Mucosa of stomach (tissue), 1 donor: ENCODE results near the gene TRIM4.
"Not testable (repeated sequence)": the region's sequence is repeated elsewhere in the genome, so short reads cannot be mapped to it uniquely, and the experiment has no call there.

ENCODE experiments used
- H3K27me3 ChIP-seq: one replicate; pipeline ENCODE4 v1.7.0; 2013; ENCODE audit warnings: mild to moderate bottlenecking, low read length; ENCODE audit not compliant: control insufficient read depth, insufficient read depth
- H3K36me3 ChIP-seq: one replicate; pipeline ENCODE4 v1.7.0; 2013; ENCODE audit warnings: low read length; ENCODE audit not compliant: control insufficient read depth, insufficient read depth
- H3K4me1 ChIP-seq: one replicate; pipeline ENCODE4 v1.7.0; 2013; ENCODE audit warnings: mild to moderate bottlenecking, low read length; ENCODE audit not compliant: control insufficient read depth, insufficient read depth
- H3K4me3 ChIP-seq: one replicate; pipeline ENCODE4 v1.7.0; 2013; ENCODE audit warnings: low read length
- H3K9ac ChIP-seq: one replicate; pipeline ENCODE4 v1.7.0; 2013; ENCODE audit warnings: mild to moderate bottlenecking, low read length, moderate library complexity
- H3K9me3 ChIP-seq: one replicate; pipeline ENCODE4 v1.7.0; 2013; ENCODE audit warnings: mild to moderate bottlenecking, low read length, moderate library complexity; ENCODE audit not compliant: control insufficient read depth
- donor health status: Pancreatic carcinoma.

The TRIM4 gene

DNA sequence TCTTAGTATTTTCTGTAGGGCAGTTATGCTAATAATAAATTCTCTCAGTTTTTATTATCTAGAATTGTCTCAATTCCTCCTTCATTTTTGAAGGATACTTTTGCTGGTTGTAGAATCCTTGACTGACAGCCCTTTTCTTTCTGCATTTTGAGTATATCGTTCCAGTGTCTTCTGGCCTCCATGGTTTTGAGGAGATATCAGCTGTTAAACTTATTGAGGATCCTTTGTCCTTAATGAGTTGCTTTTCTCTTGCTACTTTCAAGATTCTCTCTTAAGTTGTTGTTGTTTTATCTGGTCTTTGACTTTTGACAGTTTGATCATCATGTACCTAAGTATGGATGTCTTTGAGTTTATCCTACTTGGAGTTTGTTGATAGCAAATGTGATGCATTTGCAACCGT lies 19.0 kb upstream of the TRIM4 start:
- Histone ChIP-seq H3K36me3 (no peaks in the 10 kb centered on the region), H3K4me1 (no peaks in the 10 kb centered on the region), H3K4me3 (no peak overlapping the region), H3K27me3 (no peaks in the 10 kb centered on the region), H3K9me3 (no peaks in the 10 kb centered on the region), H3K9ac (no peak overlapping the region)

GRCh38 chr7:99935009-99935408 lies 15.7 kb upstream of the TRIM4 start:
- not testable (repeated sequence) for H3K9ac ChIP-seq, H3K4me3 ChIP-seq, H3K9me3 ChIP-seq, H3K36me3 ChIP-seq, H3K4me1 ChIP-seq, H3K27me3 ChIP-seq

DNA sequence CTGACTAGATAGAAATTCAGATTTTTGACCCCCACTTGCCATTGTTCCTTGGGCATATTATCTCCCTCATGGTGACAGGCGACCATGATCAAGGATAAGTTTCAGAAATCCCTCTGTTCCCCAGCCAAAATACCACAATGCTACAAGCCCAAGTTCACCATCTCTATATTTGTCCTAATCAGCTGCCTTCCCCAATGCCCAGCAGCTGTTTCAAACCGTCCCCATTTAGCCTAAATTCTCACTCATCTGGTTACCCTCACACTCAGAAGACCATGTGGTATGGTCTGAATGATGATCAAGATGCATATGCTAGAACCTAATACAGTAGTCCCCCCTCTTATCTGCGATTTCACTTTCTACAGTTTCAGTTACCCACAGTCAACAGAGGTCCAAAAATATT lies 11.0 kb upstream of the TRIM4 start:
- Histone ChIP-seq H3K27me3 (peaks cover 25% of the 10 kb centered on the region), H3K9ac (no peak overlapping the region), H3K36me3 (no peaks in the 10 kb centered on the region), H3K9me3 (no peaks in the 10 kb centered on the region), H3K4me1 (peaks cover 3% of the 10 kb centered on the region), H3K4me3 (no peak overlapping the region)

DNA sequence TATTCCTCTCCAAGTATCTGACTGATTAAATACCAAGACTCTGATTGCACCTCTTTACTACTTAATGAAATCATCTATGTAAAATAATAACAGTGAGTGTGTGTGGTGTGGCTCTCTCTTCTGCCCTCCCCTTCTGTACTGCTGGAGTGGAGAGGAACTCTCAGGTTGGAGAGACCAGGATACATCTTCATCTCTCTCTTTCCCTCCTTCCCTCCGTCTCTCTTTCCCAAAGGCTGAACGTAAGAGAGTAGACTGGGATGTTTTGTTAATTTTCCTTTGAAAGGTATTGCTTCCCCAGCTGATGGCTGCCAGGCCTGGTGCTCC lies 10.4 kb upstream of the TRIM4 start:
- H3K27me3 ChIP-seq = peaks cover 25% of the 10 kb centered on the region
- peaks cover 3% of the 10 kb centered on the region for H3K4me1 ChIP-seq
- H3K4me3 ChIP-seq = no peak overlapping the region
- no peak overlapping the region for H3K9ac ChIP-seq
- H3K9me3 ChIP-seq = no peaks in the 10 kb centered on the region
- H3K36me3 ChIP-seq = no peaks in the 10 kb centered on the region

DNA sequence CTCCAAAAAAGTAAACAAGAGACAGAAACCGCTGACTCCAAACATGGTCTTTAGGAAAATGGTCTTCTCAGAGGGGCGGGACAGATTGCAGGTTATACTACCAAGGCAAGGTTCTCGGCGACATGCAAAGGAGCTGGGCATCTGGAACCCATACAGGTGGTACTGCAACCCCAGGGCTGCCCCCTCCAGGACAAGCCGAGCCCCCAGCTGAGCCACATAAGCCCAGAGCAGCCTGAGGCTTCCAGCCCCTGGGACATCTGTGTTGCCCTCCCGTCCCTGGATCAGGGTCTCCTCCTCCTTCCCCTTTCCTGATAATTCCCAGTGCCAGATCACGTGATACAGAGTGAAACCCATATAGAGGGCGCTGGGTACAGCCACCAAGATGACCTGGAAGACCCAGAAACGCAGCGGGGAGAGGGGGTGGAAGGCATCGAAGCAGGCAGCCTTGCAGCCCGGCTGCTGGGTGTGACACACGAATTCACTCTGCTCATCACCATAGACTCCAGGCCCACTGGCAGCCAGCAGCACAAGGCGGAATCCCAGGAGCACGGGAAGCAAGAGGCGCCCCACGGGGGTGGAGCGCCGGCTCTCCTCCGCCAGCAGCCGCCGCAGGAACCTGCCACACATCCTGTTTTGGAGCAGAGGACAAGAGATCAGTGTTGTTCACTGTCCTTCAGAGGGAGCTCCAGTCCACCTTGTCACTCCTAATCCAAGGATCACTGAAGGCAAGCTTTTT lies 9.8 kb upstream of the TRIM4 start, which contains the start of gene GJC3:
GJC3 (minus strand) TSS at position 627 of the 736 bp plus-strand sequence; CDS start at position 627, 0 bp downstream.
- H3K4me3 ChIP-seq = no peak within 1 kb of the TSS
- H3K9me3 ChIP-seq = no peaks in the 10 kb centered on the region
- peaks cover 3% of the 10 kb centered on the region for H3K4me1 ChIP-seq
- no peak within 1 kb of the TSS for H3K9ac ChIP-seq
- peaks cover 25% of the 10 kb centered on the region for H3K27me3 ChIP-seq
- H3K36me3 ChIP-seq = no peaks in the 10 kb centered on the region

DNA sequence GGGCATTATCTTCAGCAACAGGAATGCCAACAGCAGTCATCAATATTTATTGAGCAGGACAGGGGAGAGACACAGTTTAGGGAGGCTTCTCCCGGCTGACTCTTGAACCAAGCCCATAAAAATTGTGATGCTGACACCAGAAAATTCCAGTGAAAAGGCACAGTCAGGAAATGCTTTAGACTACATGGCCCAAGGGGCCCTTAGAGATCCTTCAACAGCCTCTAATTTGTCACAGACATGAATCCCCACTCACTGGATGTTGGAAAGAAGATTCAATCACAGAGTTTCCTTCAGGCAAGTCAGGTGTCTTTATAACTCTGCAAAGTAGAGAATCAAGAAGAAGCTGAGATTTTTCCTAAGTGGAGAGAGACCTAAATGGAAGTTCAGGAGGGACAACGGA lies 8.9 kb upstream of the TRIM4 start:
- Histone ChIP-seq H3K27me3 (peaks cover 24% of the 10 kb centered on the region), H3K4me3 (no peak overlapping the region), H3K4me1 (peaks cover 3% of the 10 kb centered on the region), H3K36me3 (no peaks in the 10 kb centered on the region), H3K9ac (no peak overlapping the region), H3K9me3 (no peaks in the 10 kb centered on the region)

- H3K9ac ChIP-seq = no peak overlapping the region
- H3K27me3 ChIP-seq = peaks cover 19% of the 10 kb centered on the region
- no peaks in the 10 kb centered on the region for H3K9me3 ChIP-seq
- no peak overlapping the region for H3K4me3 ChIP-seq
- H3K4me1 ChIP-seq = peaks cover 3% of the 10 kb centered on the region
- H3K36me3 ChIP-seq = no peaks in the 10 kb centered on the region
Measured at GRCh38 chr7:99927536-99927935, 8.2 kb upstream of the TRIM4 start.

DNA sequence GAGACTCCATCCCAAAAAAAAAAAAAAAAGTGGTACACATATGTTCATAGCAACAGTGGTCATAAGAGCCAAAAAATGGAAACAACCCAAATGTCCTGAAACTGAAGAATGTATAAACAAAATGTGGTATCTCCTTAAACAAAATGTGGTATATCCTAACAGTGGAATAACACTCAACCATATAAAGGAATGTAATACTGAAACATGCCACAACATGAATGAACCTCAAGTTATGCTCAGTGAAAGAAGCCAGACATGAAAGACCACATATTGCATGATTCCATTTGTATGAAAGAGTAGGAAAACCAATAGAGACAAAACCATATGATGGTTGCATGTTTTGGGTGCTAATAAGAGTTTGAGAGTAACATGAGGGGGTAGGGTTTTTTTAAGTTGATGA lies 7.0 kb upstream of the TRIM4 start:
- Histone ChIP-seq H3K9me3 (no peaks in the 10 kb centered on the region), H3K9ac (no peak overlapping the region), H3K36me3 (no peaks in the 10 kb centered on the region), H3K4me1 (peaks cover 3% of the 10 kb centered on the region), H3K4me3 (no peak overlapping the region), H3K27me3 (peaks cover 19% of the 10 kb centered on the region)

- H3K27me3 ChIP-seq = peaks cover 10% of the 10 kb centered on the region
- H3K4me1 ChIP-seq = peaks cover 10% of the 10 kb centered on the region
- no peaks in the 10 kb centered on the region for H3K9me3 ChIP-seq
- no peak overlapping the region for H3K9ac ChIP-seq
- no peak overlapping the region for H3K4me3 ChIP-seq
- H3K36me3 ChIP-seq = no peaks in the 10 kb centered on the region
Measured at GRCh38 chr7:99923200-99923599, 3.9 kb upstream of the TRIM4 start.

- H3K4me3 ChIP-seq = peak overlapping the region; percentile 80
- no peaks in the 10 kb centered on the region for H3K9me3 ChIP-seq
- no peaks in the 10 kb centered on the region for H3K27me3 ChIP-seq
- H3K9ac ChIP-seq = peak overlapping the region; percentile 78
- H3K4me1 ChIP-seq = peaks cover 26% of the 10 kb centered on the region
- H3K36me3 ChIP-seq = peaks cover 11% of the 10 kb centered on the region
Measured at GRCh38 chr7:99920149-99920548, 819 bp upstream of the TRIM4 start.

DNA sequence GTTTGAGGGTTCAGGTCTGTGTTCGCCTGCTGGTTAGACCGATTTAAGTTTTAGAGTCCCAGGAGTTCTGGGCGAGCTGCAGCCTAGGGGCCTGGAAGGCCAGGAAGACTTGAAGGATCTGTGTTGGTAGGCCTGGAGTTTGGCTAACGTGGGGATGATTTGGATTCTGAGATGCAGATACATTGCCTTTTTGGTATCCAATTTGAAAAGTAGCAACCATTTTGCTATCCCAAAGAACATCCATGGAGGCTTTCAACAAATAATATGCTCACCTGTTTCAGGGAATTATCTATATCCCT lies 433 bp upstream of the TRIM4 start:
- Histone ChIP-seq H3K9ac (peak overlapping the region; percentile 78), H3K9me3 (no peaks in the 10 kb centered on the region), H3K27me3 (no peaks in the 10 kb centered on the region), H3K4me3 (peak overlapping the region; percentile 80), H3K36me3 (peaks cover 11% of the 10 kb centered on the region), H3K4me1 (peaks cover 26% of the 10 kb centered on the region)

DNA sequence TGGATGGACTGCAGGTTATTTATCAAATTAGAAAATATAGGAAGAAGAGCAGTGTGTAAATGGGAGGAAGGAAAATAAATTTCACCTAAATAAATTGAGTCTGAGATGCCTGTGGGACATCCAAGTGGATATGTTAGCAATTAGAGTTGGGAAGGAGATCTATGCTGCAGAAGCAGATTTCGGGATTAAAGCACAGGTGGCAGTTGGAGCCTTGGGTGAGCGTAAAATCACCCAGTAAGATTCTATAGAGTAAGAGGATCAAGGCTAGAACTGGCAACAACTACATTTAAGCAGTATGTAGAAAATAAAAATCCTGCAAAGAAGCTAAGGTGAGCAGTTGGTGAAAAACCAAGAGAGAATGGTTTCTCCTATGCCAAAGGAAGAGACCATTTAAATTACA lies 8.4 kb downstream of the TRIM4 start:
- Histone ChIP-seq H3K27me3 (no peaks in the 10 kb centered on the region), H3K36me3 (peaks cover 14% of the 10 kb centered on the region), H3K9me3 (no peaks in the 10 kb centered on the region), H3K9ac (no peak overlapping the region), H3K4me3 (no peak overlapping the region), H3K4me1 (no peaks in the 10 kb centered on the region)

DNA sequence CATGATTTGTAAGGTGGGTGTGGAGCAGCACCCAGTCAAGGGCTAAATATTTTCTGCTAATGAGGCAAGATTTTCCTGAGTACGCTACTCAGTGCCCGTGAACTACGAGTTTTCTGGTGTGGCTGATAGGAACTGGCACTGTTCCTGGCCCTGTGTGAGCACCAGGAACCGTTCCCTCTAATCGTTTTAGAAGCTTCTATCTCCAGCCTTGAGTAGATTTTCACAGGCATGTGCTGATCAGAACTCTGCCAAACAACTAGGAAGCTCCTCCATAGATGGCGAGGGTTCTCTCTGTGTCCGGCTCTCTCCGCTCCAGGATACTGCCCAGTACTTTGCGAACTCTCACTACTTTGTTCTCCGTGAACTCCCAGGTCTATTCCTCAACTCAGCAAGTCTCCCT lies 17.7 kb downstream of the TRIM4 start:
- Histone ChIP-seq H3K4me1 (no peaks in the 10 kb centered on the region), H3K27me3 (no peaks in the 10 kb centered on the region), H3K9ac (no peak overlapping the region), H3K9me3 (no peaks in the 10 kb centered on the region), H3K4me3 (no peak overlapping the region), H3K36me3 (no peaks in the 10 kb centered on the region)
